GM12878 (cell line): ENCODE data around the gene PC. TPM values are rescaled to one million over a fixed set of nuclear protein-coding genes. Genes with fewer than 3 reads are reported as not detected.

ENCODE experiments used
- ATAC-seq: fragments of 200-7000 bp; cut with Tn5 transposase; 3 replicates; pipeline ENCODE4 v1.9.1; 2020; ENCODE audit warnings: mild to moderate bottlenecking, moderate library complexity
- BruUV-seq: library from RNA; stranded (reverse); fragments of 400-500 nt; replicated peaks from 2 replicates; lab custom pipeline; 2021; lab: Mats Ljungman, UMichigan
- CTCF ChIA-PET: fragments of 300-600 bp; sonication (Branson Sonifier 250); formaldehyde crosslinking; extraction: SDS; loops from one replicate; lab custom pipeline; 2021; ENCODE audit warnings: inconsistent platforms; lab: Yijun Ruan, JAX
- POLR2A ChIA-PET: fragments of 350-600 bp; formaldehyde crosslinking; extraction: SDS; loops from one replicate; lab custom pipeline; 2021; ENCODE audit warnings: inconsistent platforms; lab: Charles Lee
- RAD21 ChIA-PET: fragments of 300-600 bp; sonication (Branson Sonifier 250); formaldehyde crosslinking; loops from one replicate; lab custom pipeline; 2023; ENCODE audit warnings: antibody characterized with exemption; ENCODE audit not compliant: unreplicated experiment; lab: Charles Lee
- SMC1A ChIA-PET: fragments of 300-600 bp; sonication (Branson Sonifier 250); formaldehyde crosslinking; loops from one replicate; lab custom pipeline; 2023; ENCODE audit not compliant: unreplicated experiment, uncharacterized antibody; lab: Charles Lee
- DNase-seq: peaks from one replicate; pipeline ENCODE4 v3.0.0-alpha.2; 2011; ENCODE audit warnings: low read depth, low spot score
- FAIRE-seq: peaks from 3 replicates; lab custom pipeline; 2011; peaks lifted over from hg19 to GRCh38; lab: Jason Lieb, UNC
- H2AFZ ChIP-seq: 2 replicates; pipeline ENCODE4 v1.6.0; 2011; ENCODE audit warnings: low read depth, low read length, control low read depth; ENCODE audit not compliant: control insufficient read depth
- H3K27ac ChIP-seq: 2 replicates; pipeline ENCODE4 v1.5.1; 2011; ENCODE audit warnings: control low read depth; ENCODE audit not compliant: control insufficient read depth, insufficient read depth
- H3K27me3 ChIP-seq, 2 experiments: replicated peaks in 1 of 2; 2 replicates each; pipeline versions ENCODE4 v1.6.0 to v1.6.1; 2011; ENCODE audit warnings: low read length in 1 of 2; ENCODE audit not compliant: control insufficient read depth in 2 of 2, insufficient read depth in 2 of 2
- H3K36me3 ChIP-seq, 2 experiments: 2 replicates each; pipeline ENCODE4 v1.5.1; 2011; ENCODE audit warnings: low read length in 1 of 2; ENCODE audit not compliant: control insufficient read depth in 2 of 2, insufficient read depth in 2 of 2
- H3K4me1 ChIP-seq: 2 replicates; pipeline ENCODE4 v1.6.1; 2011; ENCODE audit warnings: mild to moderate bottlenecking, low read length, moderate library complexity, mixed read lengths; ENCODE audit not compliant: control insufficient read depth, insufficient read depth
- H3K4me2 ChIP-seq: 2 replicates; pipeline ENCODE4 v1.6.0; 2011; ENCODE audit warnings: control low read depth; ENCODE audit not compliant: control insufficient read depth, insufficient read depth
- H3K4me3 ChIP-seq: fragments of 200-600 bp; sonication (generic); 2 replicates; pipeline ENCODE4 v1.5.1; 2016
- H3K79me2 ChIP-seq: 2 replicates; pipeline ENCODE4 v1.6.0; 2011; ENCODE audit warnings: low read length; ENCODE audit not compliant: control insufficient read depth, insufficient read depth
- H3K9ac ChIP-seq: 2 replicates; pipeline ENCODE4 v1.8.0; 2011; ENCODE audit warnings: low read length, control low read depth, mixed read lengths; ENCODE audit not compliant: control insufficient read depth, insufficient read depth
- H3K9me3 ChIP-seq: replicated peaks from 3 replicates; pipeline ENCODE4 v1.5.1; 2011; ENCODE audit warnings: mild to moderate bottlenecking, low read length; ENCODE audit not compliant: control insufficient read depth, insufficient read depth
- H4K20me1 ChIP-seq: 2 replicates; pipeline ENCODE4 v1.6.0; 2011; ENCODE audit not compliant: control insufficient read depth, insufficient read depth
- ATF2 ChIP-seq: IDR thresholded peaks from 2 replicates; pipeline ENCODE4 v1.6.1; 2012; ENCODE audit warnings: low read length, inconsistent platforms
- ATF7 ChIP-seq: fragments of 450-650 bp; IDR thresholded peaks from 2 replicates; pipeline ENCODE4 v1.6.1; 2016; ENCODE audit warnings: low read depth, mild to moderate bottlenecking
- DPF2 ChIP-seq: fragments of 450-650 bp; IDR thresholded peaks from 2 replicates; pipeline ENCODE4 v1.6.1; 2017; ENCODE audit warnings: mild to moderate bottlenecking
- IKZF1 ChIP-seq: fragments of 450-650 bp; conservative IDR thresholded peaks from 2 replicates; pipeline ENCODE4 v1.6.1; 2017; ENCODE audit warnings: antibody characterized with exemption, mild to moderate bottlenecking
- LARP7 ChIP-seq: fragments of 450-650 bp; IDR thresholded peaks from 2 replicates; pipeline ENCODE4 v1.6.1; 2017; ENCODE audit warnings: mild to moderate bottlenecking
- MAX ChIP-seq: IDR thresholded peaks from 2 replicates; pipeline ENCODE4 v1.6.1; 2012; ENCODE audit warnings: low read depth, low read length, improper control_type of control experiment
- MEF2B ChIP-seq: fragments of 450-650 bp; IDR thresholded peaks from 2 replicates; pipeline ENCODE4 v1.6.1; 2018; ENCODE audit warnings: mild to moderate bottlenecking, moderate library complexity; ENCODE audit not compliant: partially characterized antibody, poor library complexity, severe bottlenecking
- MYC ChIP-seq: IDR thresholded peaks from 2 replicates; pipeline ENCODE4 v1.6.1; 2011; ENCODE audit warnings: mild to moderate bottlenecking, low read length, moderate library complexity, inconsistent platforms; ENCODE audit not compliant: insufficient read depth, insufficient replicate concordance, insufficient read length, severe bottlenecking
- NBN ChIP-seq: fragments of 450-650 bp; IDR thresholded peaks from 2 replicates; pipeline ENCODE4 v1.6.1; 2016
- NFYA ChIP-seq: IDR thresholded peaks from 2 replicates; pipeline ENCODE4 v1.6.1; 2011; ENCODE audit warnings: low read depth, mild to moderate bottlenecking, low read length, improper control_type of control experiment, borderline replicate concordance
- NR2F1 ChIP-seq: fragments of 450-650 bp; conservative IDR thresholded peaks from 2 replicates; pipeline ENCODE4 v1.6.1; 2017; ENCODE audit warnings: mild to moderate bottlenecking
- PAX5 ChIP-seq: IDR thresholded peaks from 2 replicates; pipeline ENCODE4 v1.6.1; 2011; ENCODE audit warnings: low read depth, low read length, borderline replicate concordance
- RAD51 ChIP-seq: fragments of 450-650 bp; IDR thresholded peaks from 2 replicates; pipeline ENCODE4 v1.6.1; 2016; ENCODE audit warnings: moderate library complexity, mild to moderate bottlenecking, inconsistent platforms
- RB1 ChIP-seq: fragments of 450-650 bp; formaldehyde crosslinking; IDR thresholded peaks from 2 replicates; pipeline ENCODE4 v1.6.1; 2017; ENCODE audit warnings: mild to moderate bottlenecking, borderline replicate concordance
- SIN3A ChIP-seq: IDR thresholded peaks from 2 replicates; pipeline ENCODE4 v1.6.1; 2012; ENCODE audit warnings: low read depth, low read length, improper control_type of control experiment
- SP1 ChIP-seq: IDR thresholded peaks from one replicate; pipeline ENCODE4 v1.6.1; 2011; ENCODE audit warnings: low read depth, low read length
- TCF12 ChIP-seq: IDR thresholded peaks from 2 replicates; pipeline ENCODE4 v1.6.1; 2011; ENCODE audit warnings: low read depth, mild to moderate bottlenecking, low read length
- USF1 ChIP-seq: IDR thresholded peaks from 2 replicates; pipeline ENCODE4 v1.6.1; 2011; ENCODE audit warnings: borderline replicate concordance, low read depth, mild to moderate bottlenecking, moderate library complexity, mixed read lengths, low read length; ENCODE audit not compliant: insufficient read depth; ENCODE audit errors: extremely low read length
- USF2 ChIP-seq: IDR thresholded peaks from 2 replicates; pipeline ENCODE4 v1.6.1; 2011; ENCODE audit warnings: low read depth, low read length, improper control_type of control experiment, borderline replicate concordance
- YY1 ChIP-seq: IDR thresholded peaks from 2 replicates; pipeline ENCODE4 v1.6.1; 2011; ENCODE audit warnings: low read depth, mild to moderate bottlenecking, low read length
- WGBS: methylation state at CpG from one replicate; pipeline ENCODE4 v1.1.6; 2016; ENCODE audit warnings: low lambda C conversion rate; ENCODE audit not compliant: insufficient replicate concordance, insufficient coverage; ENCODE audit errors: missing lambda C conversion rate; 5-methylcytosine and 5-hydroxymethylcytosine counted together
- in situ Hi-C: fragments of 300-500 bp; cut with MboI; formaldehyde crosslinking; loops from 9 replicates; pipeline ENCODE4 v1.14.3; 2018; ENCODE audit warnings: mixed read lengths
- intact Hi-C: fragments of 100-400 bp; cut with micrococcal nuclease; formaldehyde crosslinking; loops from one replicate; pipeline ENCODE4 v1.14.2; 2022; ENCODE audit not compliant: unreplicated experiment
- polyA plus RNA-seq, 11 experiments: library from polyadenylated mRNA; depleted of rRNA in 4 of 11; unstranded in 6 of 11; stranded (reverse) in 5 of 11; fragments of >200 nt; fragmentation: Nextera tagmentation in 4 of 11; fragmentation: Illumina TruSeq in 1 of 11; extraction: Ambion mirVana in 4 of 11; extraction: Trizol in 1 of 11; gene quantifications; 1 replicate in 1 of 11; 2 replicates in 10 of 11; pipeline versions ENCODE4 v1.2.1 to v1.2.3, GENCODE V29; 2011 to 2016; ENCODE audit warnings: inconsistent platforms in 2 of 11, missing spikeins in 2 of 11, low read depth in 1 of 11
- total RNA-seq, 4 experiments: library from RNA; depleted of rRNA in 3 of 4; stranded (reverse); fragments of >200 nt in 3 of 4; fragmentation: Illumina TruSeq in 1 of 4; extraction: Trizol in 1 of 4; gene quantifications; 2 replicates each; pipeline versions ENCODE4 v1.2.1 to v1.2.3, GENCODE V29; 2013 to 2021

The PC gene
- total and polyA plus RNA-seq, 10 of the 15 experiments (the other 5 are each of a cell fraction or from before 2014, with no cell fraction given): 0.22 to 10.3 (median 4.5) TPM

GRCh38 chr11:66856496-66857233, 101.5 kb downstream of the PC start, which contains the start of gene LRFN4:
TSS of gene LRFN4 (plus strand) at chr11:66857064. CDS start at chr11:66857745, 681 bp downstream.
- H3K9ac ChIP-seq: peak within 1 kb of the TSS; percentile 97
- ChIA-PET CTCF (interaction anchor here (0.7 to 1.7 kb wide), 4 partner anchors 15 to 470 kb away, joined by 3 to 5 read pairs (median 3); partner anchors contain the start of gene MRPL11), SMC1A (interaction anchor here (2.2 kb wide), 1 partner anchor 14 kb away, joined by 14 read pairs; the partner anchor contains the start of gene RCE1)
- TF ChIP-seq LARP7 (peak; percentile 77; the same call in 1 of the 2 replicates), NR2F1 (peak; percentile 72; the same call in 1 of the 2 replicates), IKZF1 (peak; percentile 64; the same call in 1 of the 2 replicates), MYC (peak; percentile 24), USF2 (peak; percentile 10; the same call in 1 of the 2 replicates), ATF2 (no peak), DPF2 (peak; percentile 74; the same call in 1 of the 2 replicates), SP1 (no peak), MAX (peak; percentile 56), NFYA (no peak), USF1 (peak; percentile 80), SIN3A (0 out of 2 replicates have a peak, but pooled peaks have one; percentile 33), NBN (0 out of 2 replicates have a peak, but pooled peaks have one; percentile 3), PAX5 (peak; percentile 73; the same call in 1 of the 2 replicates), RB1 (peak; percentile 27; the same call in 1 of the 2 replicates), YY1 (0 out of 2 replicates have a peak, but pooled peaks have one; percentile 7), RAD51 (peak; percentile 68), MEF2B (peak; percentile 76), ATF7 (peak; percentile 46; the same call in 1 of the 2 replicates), TCF12 (0 out of 2 replicates have a peak, but pooled peaks have one; percentile 9)

More at GRCh38 chr11:66856496-66857233, 101.5 kb downstream of the PC start, which contains the start of gene LRFN4:
- H3K4me3 ChIP-seq: peak within 1 kb of the TSS; percentile 64
- 1% methylated on average over 32 of the region's 103 CpGs for WGBS
- H2AFZ ChIP-seq: peak within 1 kb of the TSS; percentile 91
- H3K27me3 ChIP-seq: no peaks in the 10 kb centered on the region
- ATAC-seq (peak; percentile 59), FAIRE-seq (peak; percentile 47), DNase-seq (no peak)
- ChIA-PET POLR2A (interaction anchor here (0.7 to 2.7 kb wide), 5 partner anchors 11 to 178 kb away, joined by 3 to 49 read pairs (median 3); partner anchors contain the start of genes RBM4B and RCE1), RAD21 (interaction anchor here (1.0 to 1.3 kb wide), 3 partner anchors 11 to 22 kb away, joined by 3 to 10 read pairs (median 4); partner anchors contain the start of gene RCE1)
- H3K9me3 ChIP-seq: no peaks in the 10 kb centered on the region
- in situ Hi-C loops: no loop called here
- H4K20me1 ChIP-seq: no peaks in the 10 kb centered on the region
- intact Hi-C loops: no loop called here
- no peaks in the 10 kb centered on the region for H3K36me3 ChIP-seq
- BruUV-seq: no TSS peak
- peaks cover 6% of the 10 kb centered on the region for H3K4me1 ChIP-seq
- peaks cover 8% of the 10 kb centered on the region for H3K79me2 ChIP-seq
- peak within 1 kb of the TSS; percentile 96 for H3K27ac ChIP-seq
- H3K4me2 ChIP-seq: peak within 1 kb of the TSS; percentile 94
